HCT116 (cell line): Measurements from ENCODE around the gene ZNF3.

ENCODE experiments used
- EZH2phosphoT487 ChIP-seq: fragments of 200-600 bp; IDR thresholded peaks from 2 replicates; pipeline ENCODE4 v1.6.1; 2018; ENCODE audit warnings: antibody characterized with exemption, borderline replicate concordance
- SRF ChIP-seq: IDR thresholded peaks from 2 replicates; pipeline ENCODE4 v1.6.1; 2012; ENCODE audit warnings: low read depth
- YY1 ChIP-seq: IDR thresholded peaks from 2 replicates; pipeline ENCODE4 v1.6.1; 2011; ENCODE audit warnings: low read length, low read depth, moderate library complexity, mild to moderate bottlenecking; ENCODE audit not compliant: insufficient replicate concordance; ENCODE audit errors: extremely low read depth
- ZNF274 ChIP-seq: fragments of 200-500 bp; sonication (Bioruptor generic); IDR thresholded peaks from 2 replicates; pipeline ENCODE4 v1.6.1; 2014; ENCODE audit warnings: mild to moderate bottlenecking, low read depth, low read length, inconsistent platforms
- TF ChIP-seq, protein P1 (sequence below), 3 experiments: fragments of 200-600 bp in 1 of 3; sonication (generic) in 1 of 3; IDR thresholded peaks in 2 of 3; conservative IDR thresholded peaks in 1 of 3; 2 replicates each; pipeline ENCODE4 v1.5.1; 2012 to 2017; ENCODE audit warnings: low read depth in 2 of 3, low read length in 2 of 3, antibody characterized with exemption in 1 of 3, borderline replicate concordance in 1 of 3, control low read depth in 1 of 3, mild to moderate bottlenecking in 1 of 3, mixed read lengths in 1 of 3, mixed run types in 1 of 3, moderate library complexity in 1 of 3; ENCODE audit not compliant: insufficient read depth in 1 of 3

DNA sequence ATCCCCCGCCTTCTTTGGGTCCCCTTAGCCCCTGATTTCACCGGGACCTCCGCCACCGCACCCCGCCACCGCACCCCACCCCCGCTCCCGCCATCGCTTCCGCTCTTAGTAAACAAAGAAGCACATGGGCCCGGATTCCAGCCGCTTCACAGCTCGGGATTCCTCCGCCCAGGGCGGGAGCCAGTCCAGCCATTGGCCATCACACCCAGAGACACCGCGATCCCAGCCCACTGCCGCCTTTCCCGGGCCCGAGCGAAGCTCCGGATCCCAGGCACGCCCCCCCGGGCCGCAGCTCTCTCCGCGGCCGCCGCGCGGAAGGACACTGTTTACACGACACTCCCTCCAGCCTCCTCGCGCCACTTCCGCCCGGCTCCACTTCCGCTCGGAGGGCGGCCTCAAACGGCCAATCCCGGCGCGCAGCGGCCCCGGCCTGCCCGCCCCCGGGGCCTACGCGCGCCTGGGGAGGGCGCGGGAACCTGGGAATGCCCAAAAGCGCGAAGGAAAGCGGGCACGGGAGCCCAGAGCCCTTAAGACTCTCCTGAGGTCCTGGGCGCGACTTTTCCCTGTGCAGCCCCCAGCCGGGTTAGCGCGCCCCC is 19.0 kb upstream of the ZNF3 start:
- TF ChIP-seq SRF (no peak), YY1 (peak; percentile 64), ZNF274 (no peak), EZH2phosphoT487 (no peak)
- TF ChIP-seq, protein P1, sequence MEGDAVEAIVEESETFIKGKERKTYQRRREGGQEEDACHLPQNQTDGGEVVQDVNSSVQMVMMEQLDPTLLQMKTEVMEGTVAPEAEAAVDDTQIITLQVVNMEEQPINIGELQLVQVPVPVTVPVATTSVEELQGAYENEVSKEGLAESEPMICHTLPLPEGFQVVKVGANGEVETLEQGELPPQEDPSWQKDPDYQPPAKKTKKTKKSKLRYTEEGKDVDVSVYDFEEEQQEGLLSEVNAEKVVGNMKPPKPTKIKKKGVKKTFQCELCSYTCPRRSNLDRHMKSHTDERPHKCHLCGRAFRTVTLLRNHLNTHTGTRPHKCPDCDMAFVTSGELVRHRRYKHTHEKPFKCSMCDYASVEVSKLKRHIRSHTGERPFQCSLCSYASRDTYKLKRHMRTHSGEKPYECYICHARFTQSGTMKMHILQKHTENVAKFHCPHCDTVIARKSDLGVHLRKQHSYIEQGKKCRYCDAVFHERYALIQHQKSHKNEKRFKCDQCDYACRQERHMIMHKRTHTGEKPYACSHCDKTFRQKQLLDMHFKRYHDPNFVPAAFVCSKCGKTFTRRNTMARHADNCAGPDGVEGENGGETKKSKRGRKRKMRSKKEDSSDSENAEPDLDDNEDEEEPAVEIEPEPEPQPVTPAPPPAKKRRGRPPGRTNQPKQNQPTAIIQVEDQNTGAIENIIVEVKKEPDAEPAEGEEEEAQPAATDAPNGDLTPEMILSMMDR (IDR thresholded peaks at IDR 0.05 in 2 of 3, conservative IDR thresholded peaks at IDR 0.05 in 1 of 3; ENCODE audit: borderline replicate concordance in 1 of 3, insufficient read depth in 1 of 3, low read depth in 2 of 3, low read length in 2 of 3) = no peak
